ENCODE measurements around the gene ALK.
A peak's percentile ranks its signal among the peaks of the same experiment; 100 is the strongest.

ALK gene

GRCh38 chr2:29573147-29573546, 348.2 kb downstream of the ALK start:
- no peak for DNase-seq

GRCh38 chr2:29570539-29570938, 350.8 kb downstream of the ALK start:
- no peak for DNase-seq

GRCh38 chr2:29567906-29568520, 353.4 kb downstream of the ALK start:
- DNase-seq, result no peak

GRCh38 chr2:29563697-29564096, 357.7 kb downstream of the ALK start:
- DNase-seq, result no peak

GRCh38 chr2:29562896-29563295, 358.5 kb downstream of the ALK start:
- DNase-seq, result no peak

GRCh38 chr2:29562319-29562718, 359.1 kb downstream of the ALK start:
- no peak for DNase-seq

- no peak for DNase-seq
These were observed 359.8 kb downstream of the ALK start for GRCh38 chr2:29561628-29562027.

GRCh38 chr2:29561181-29561580, 360.2 kb downstream of the ALK start:
- DNase-seq, result no peak

- no peak for DNase-seq
These were observed 360.8 kb downstream of the ALK start for GRCh38 chr2:29560566-29560965.

- DNase-seq, result no peak
These were observed 361.4 kb downstream of the ALK start for GRCh38 chr2:29560030-29560429.

- no peak for DNase-seq
These were observed 361.8 kb downstream of the ALK start for GRCh38 chr2:29559578-29559977.

- DNase-seq, result no peak
These were observed 363.3 kb downstream of the ALK start for GRCh38 chr2:29558097-29558496.

- DNase-seq, result no peak
These were observed 364.1 kb downstream of the ALK start for GRCh38 chr2:29557268-29557667.

GRCh38 chr2:29549069-29549380, 372.4 kb downstream of the ALK start:
- DNase-seq, result no peak

GRCh38 chr2:29544917-29545316, 376.5 kb downstream of the ALK start:
- DNase-seq, result no peak

GRCh38 chr2:29544031-29544430, 377.4 kb downstream of the ALK start:
- DNase-seq, result no peak

GRCh38 chr2:29535188-29535587, 386.2 kb downstream of the ALK start:
- DNase-seq, result no peak

- no peak for DNase-seq
These were observed 388.9 kb downstream of the ALK start for GRCh38 chr2:29532436-29532835.

- no peak for DNase-seq
These were observed 389.8 kb downstream of the ALK start for GRCh38 chr2:29531626-29532025.

GRCh38 chr2:29530281-29530680, 391.1 kb downstream of the ALK start:
- no peak for DNase-seq

GRCh38 chr2:29528891-29529520, 392.4 kb downstream of the ALK start:
- peak; percentile 78 for DNase-seq

- DNase-seq, result no peak
These were observed 393.0 kb downstream of the ALK start for GRCh38 chr2:29528371-29528770.

GRCh38 chr2:29527947-29528346, 393.4 kb downstream of the ALK start:
- no peak for DNase-seq

GRCh38 chr2:29526587-29527586, 394.5 kb downstream of the ALK start:
- DNase-seq, result no peak
